HL-60 (cell line): ENCODE results near the gene ZZZ3.

Experiments
- DNase-seq, 2 experiments: peaks; one replicate each; pipeline ENCODE4 v3.0.0-alpha.2; 2010 to 2020; ENCODE audit warnings: low read depth in 1 of 2, low spot score in 1 of 2
- H3K27ac ChIP-seq: fragments of 250-450 bp; sonication (Bioruptor Pico); replicated peaks from 2 replicates; pipeline ENCODE4 v1.5.1; 2020; ENCODE audit warnings: mild to moderate bottlenecking, moderate library complexity
- H3K27me3 ChIP-seq: fragments of 250-450 bp; sonication (Bioruptor Pico); 2 replicates; pipeline ENCODE4 v1.5.1; 2021; ENCODE audit warnings: mild to moderate bottlenecking, moderate library complexity; ENCODE audit not compliant: insufficient read depth, poor library complexity, severe bottlenecking
- H3K4me3 ChIP-seq: replicated peaks from 2 replicates; pipeline ENCODE4 v1.5.1; 2011; ENCODE audit warnings: mild to moderate bottlenecking, control low read depth, low read length; ENCODE audit not compliant: insufficient read depth
- GABPA ChIP-seq: IDR thresholded peaks from 2 replicates; pipeline ENCODE4 v1.6.1; 2012; ENCODE audit warnings: low read depth
- POLR2AphosphoS5 ChIP-seq: IDR thresholded peaks from 2 replicates; pipeline ENCODE4 v1.6.1; 2012; ENCODE audit warnings: low read depth
- SPI1 ChIP-seq: IDR thresholded peaks from 2 replicates; pipeline ENCODE4 v1.6.1; 2012; ENCODE audit warnings: low read depth, mild to moderate bottlenecking, borderline replicate concordance
- long read RNA-seq: library from polyadenylated mRNA; unstranded; transcript quantifications from one replicate; pipeline ENCODE4 v2.0.0, GENCODE V29; 2020
- TF ChIP-seq, protein P1 (sequence below): IDR thresholded peaks from one replicate; pipeline ENCODE4 v1.5.1; 2011; ENCODE audit warnings: low read length, control low read depth, inconsistent platforms; ENCODE audit not compliant: insufficient read depth
- TF ChIP-seq, protein P2 (sequence below): IDR thresholded peaks from 2 replicates; pipeline ENCODE4 v1.6.1; 2012; ENCODE audit warnings: low read depth; ENCODE audit not compliant: insufficient replicate concordance

The ZZZ3 gene
- long read RNA-seq, full-length matches to known transcripts: 30 of 141 reads
- long read RNA-seq, partial matches to known transcripts: 30 of 141 reads
- long read RNA-seq, other reads (novel, unspliced or antisense): 81 of 141 reads

DNA sequence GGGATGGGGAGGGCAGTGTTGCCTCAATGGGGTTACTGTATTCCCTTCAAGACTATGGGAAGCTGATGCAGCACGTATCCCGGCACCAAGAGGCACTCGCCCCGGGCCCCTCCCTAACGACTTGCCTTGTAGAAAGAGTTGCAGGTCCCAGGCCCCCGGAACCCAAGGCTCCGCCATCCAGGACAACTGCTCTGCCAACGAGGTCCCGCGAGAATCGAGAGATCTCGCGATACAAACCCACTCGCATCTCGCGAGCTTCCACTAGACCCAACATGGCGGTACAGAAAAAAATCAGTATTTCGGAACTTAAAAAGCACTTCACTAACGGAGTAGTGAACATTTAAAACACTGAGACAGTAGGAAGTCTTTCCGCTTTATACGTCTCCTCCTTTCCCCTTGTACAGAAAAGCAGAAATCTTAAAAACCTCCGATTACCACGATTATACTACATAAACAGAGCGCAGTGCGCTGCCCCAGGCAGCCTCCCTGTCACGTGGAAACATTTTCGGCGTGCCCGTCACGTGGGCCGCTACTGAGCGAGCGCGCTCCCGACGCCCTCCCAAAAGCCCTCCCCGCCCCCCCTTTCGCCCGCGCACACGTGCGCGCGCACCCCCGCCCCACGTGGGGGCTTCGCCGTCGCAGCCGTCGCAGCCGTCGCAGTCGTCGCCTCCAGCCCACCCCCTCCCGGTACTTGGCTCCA is at the start of gene ZZZ3:
Gene ZZZ3, minus strand, starts transcription at position 199 of the 700 bp plus-strand sequence. CDS start 49,304 bp downstream, outside the sequence.
- TF ChIP-seq, protein P1, sequence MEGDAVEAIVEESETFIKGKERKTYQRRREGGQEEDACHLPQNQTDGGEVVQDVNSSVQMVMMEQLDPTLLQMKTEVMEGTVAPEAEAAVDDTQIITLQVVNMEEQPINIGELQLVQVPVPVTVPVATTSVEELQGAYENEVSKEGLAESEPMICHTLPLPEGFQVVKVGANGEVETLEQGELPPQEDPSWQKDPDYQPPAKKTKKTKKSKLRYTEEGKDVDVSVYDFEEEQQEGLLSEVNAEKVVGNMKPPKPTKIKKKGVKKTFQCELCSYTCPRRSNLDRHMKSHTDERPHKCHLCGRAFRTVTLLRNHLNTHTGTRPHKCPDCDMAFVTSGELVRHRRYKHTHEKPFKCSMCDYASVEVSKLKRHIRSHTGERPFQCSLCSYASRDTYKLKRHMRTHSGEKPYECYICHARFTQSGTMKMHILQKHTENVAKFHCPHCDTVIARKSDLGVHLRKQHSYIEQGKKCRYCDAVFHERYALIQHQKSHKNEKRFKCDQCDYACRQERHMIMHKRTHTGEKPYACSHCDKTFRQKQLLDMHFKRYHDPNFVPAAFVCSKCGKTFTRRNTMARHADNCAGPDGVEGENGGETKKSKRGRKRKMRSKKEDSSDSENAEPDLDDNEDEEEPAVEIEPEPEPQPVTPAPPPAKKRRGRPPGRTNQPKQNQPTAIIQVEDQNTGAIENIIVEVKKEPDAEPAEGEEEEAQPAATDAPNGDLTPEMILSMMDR: no peak
- TF ChIP-seq SPI1 (no peak), POLR2AphosphoS5 (peak; percentile 68; the same call in 1 of the 2 replicates), GABPA (no peak)
- TF ChIP-seq, protein P2, sequence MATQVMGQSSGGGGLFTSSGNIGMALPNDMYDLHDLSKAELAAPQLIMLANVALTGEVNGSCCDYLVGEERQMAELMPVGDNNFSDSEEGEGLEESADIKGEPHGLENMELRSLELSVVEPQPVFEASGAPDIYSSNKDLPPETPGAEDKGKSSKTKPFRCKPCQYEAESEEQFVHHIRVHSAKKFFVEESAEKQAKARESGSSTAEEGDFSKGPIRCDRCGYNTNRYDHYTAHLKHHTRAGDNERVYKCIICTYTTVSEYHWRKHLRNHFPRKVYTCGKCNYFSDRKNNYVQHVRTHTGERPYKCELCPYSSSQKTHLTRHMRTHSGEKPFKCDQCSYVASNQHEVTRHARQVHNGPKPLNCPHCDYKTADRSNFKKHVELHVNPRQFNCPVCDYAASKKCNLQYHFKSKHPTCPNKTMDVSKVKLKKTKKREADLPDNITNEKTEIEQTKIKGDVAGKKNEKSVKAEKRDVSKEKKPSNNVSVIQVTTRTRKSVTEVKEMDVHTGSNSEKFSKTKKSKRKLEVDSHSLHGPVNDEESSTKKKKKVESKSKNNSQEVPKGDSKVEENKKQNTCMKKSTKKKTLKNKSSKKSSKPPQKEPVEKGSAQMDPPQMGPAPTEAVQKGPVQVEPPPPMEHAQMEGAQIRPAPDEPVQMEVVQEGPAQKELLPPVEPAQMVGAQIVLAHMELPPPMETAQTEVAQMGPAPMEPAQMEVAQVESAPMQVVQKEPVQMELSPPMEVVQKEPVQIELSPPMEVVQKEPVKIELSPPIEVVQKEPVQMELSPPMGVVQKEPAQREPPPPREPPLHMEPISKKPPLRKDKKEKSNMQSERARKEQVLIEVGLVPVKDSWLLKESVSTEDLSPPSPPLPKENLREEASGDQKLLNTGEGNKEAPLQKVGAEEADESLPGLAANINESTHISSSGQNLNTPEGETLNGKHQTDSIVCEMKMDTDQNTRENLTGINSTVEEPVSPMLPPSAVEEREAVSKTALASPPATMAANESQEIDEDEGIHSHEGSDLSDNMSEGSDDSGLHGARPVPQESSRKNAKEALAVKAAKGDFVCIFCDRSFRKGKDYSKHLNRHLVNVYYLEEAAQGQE: peak; percentile 62
- H3K27ac ChIP-seq: peak within 1 kb of the TSS; percentile 95
- DNase-seq: peak; percentile 85 to 91
- peak within 1 kb of the TSS; percentile 98 for H3K4me3 ChIP-seq
- H3K27me3 ChIP-seq: no peaks in the 10 kb centered on the region

DNA sequence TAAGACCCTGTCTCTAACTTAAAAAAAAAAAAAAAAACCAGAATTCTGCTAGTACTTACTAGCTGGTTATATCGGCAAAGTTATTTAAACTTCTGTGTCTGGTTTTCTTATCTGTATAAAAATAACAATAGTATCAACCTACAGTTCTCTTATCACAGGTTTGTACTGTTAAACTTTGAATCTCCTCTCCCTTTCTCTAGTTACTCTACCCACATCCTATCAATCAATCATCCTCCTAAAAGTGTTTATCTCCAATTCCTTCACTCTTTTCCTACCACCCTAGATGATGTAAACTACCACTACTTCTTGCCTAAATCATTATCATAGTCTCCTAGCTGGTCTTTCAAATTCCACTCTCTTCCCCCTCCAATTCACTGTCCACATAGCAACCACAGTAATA is 49.6 kb upstream of the ZZZ3 start:
- TF ChIP-seq, protein P2: no peak
- TF ChIP-seq, protein P1: no peak
- TF ChIP-seq POLR2AphosphoS5 (no peak), GABPA (no peak), SPI1 (no peak)
- no peak overlapping the region for H3K4me3 ChIP-seq
- no peaks in the 10 kb centered on the region for H3K27me3 ChIP-seq
- H3K27ac ChIP-seq: no peak overlapping the region
- DNase-seq: no peak

DNA sequence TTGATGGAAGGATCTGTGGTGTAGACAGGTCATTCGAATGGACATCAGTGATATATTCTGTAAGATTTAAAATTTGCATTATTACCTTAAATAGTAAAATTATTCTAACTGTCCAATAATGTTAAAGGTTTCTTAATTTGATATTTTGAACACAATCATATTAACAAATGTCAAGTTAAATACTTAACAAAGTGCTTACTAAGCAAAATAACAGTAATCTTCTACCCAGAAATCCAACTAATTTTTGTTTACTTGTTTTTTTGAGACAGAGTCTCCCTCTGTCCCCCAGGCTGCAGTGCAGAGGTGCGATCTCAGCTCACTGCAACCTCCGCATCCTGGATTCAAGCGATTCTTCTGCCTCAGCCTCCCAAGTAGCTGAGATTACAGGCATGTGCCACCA is 43.2 kb upstream of the ZZZ3 start:
- no peak for TF ChIP-seq POLR2AphosphoS5
- TF ChIP-seq, protein P2: no peak
- no peak for TF ChIP-seq GABPA
- TF ChIP-seq, protein P1: no peak
- TF ChIP-seq SPI1: no peak
- Histone ChIP-seq H3K4me3 (no peak overlapping the region), H3K27ac (no peak overlapping the region), H3K27me3 (no peaks in the 10 kb centered on the region)
- no peak for DNase-seq
